ENCODE results near the gene NOL4. TPM values are rescaled to one million over a fixed set of nuclear protein-coding genes. Genes with fewer than 3 reads are reported as not detected.

Gene NOL4
- total RNA-seq, 1 donor from 2014 or later = not detected

DNA sequence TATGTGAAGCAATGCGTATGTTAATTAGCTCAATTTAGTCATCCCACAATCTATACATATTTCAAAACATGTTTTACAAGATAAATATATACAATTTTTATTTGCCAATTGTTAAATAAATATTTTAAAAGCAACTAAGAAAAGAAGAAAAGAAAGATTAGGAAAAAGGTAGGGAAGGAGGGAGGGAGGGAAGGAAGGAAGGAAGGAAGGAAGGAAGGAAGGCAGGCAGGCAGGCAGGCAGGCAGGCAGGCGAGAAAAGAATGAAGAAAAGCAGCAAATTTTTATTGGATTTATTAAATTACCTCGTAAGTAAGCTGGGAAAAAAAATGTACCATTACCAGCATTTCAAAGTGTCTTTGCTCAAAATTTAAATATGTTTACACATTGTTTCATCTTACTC lies 30.5 kb downstream of the NOL4 start:
- H3K9me3 ChIP-seq = no peaks in the 10 kb centered on the region
- H3K36me3 ChIP-seq = no peaks in the 10 kb centered on the region
- no peaks in the 10 kb centered on the region for H3K4me1 ChIP-seq
- DNase-seq (ENCODE audit: extremely low spot score in 2 of 2) = no peak
- H3K4me3 ChIP-seq = no peak overlapping the region
- H3K27ac ChIP-seq = no peak overlapping the region
- TF ChIP-seq POLR2AphosphoS5 (IDR thresholded peaks at IDR 0.05; ENCODE audit: insufficient read depth in 1 of 2, low read depth in 1 of 2) = no peak
- TF ChIP-seq POLR2A (IDR thresholded peaks at IDR 0.05) = no peak
- intact Hi-C loops (cut with DNase I) = no loop called here
- no peaks in the 10 kb centered on the region for H3K27me3 ChIP-seq

DNA sequence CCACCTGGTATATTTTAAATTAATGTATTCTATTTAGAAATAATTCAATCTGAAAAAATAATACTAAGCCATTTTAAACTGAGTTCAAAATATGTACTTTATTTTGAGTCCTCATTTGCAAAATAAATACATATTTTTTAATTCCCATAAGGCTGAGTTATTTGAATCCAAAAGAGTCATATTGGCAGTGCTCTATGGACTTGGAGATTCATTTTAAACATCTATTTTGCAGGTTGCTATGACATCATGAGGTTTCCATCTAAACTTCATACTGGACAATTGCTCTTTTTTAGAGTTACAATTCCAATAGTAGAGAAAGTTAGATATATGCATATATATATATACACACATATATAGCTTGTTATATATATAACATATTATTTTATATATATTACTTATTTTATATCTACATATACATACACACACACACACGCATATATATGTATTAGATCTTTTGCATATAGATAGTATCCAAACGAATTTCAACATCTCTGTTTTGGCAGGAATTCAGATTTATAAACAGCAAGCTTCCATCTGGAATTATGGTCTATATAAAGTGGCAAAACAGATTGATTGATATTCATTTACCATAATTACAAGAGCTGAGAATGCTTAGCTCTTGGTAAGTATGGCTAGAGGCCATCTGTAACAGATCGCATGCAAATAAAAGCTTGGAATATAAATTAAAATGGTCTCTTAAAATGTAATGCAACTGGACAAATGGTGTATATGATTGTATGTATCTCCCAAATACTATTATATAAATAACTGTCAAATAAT lies 34.9 kb downstream of the NOL4 start:
- TF ChIP-seq, protein P1, sequence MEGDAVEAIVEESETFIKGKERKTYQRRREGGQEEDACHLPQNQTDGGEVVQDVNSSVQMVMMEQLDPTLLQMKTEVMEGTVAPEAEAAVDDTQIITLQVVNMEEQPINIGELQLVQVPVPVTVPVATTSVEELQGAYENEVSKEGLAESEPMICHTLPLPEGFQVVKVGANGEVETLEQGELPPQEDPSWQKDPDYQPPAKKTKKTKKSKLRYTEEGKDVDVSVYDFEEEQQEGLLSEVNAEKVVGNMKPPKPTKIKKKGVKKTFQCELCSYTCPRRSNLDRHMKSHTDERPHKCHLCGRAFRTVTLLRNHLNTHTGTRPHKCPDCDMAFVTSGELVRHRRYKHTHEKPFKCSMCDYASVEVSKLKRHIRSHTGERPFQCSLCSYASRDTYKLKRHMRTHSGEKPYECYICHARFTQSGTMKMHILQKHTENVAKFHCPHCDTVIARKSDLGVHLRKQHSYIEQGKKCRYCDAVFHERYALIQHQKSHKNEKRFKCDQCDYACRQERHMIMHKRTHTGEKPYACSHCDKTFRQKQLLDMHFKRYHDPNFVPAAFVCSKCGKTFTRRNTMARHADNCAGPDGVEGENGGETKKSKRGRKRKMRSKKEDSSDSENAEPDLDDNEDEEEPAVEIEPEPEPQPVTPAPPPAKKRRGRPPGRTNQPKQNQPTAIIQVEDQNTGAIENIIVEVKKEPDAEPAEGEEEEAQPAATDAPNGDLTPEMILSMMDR (IDR thresholded peaks at IDR 0.05) = no peak
- TF ChIP-seq POLR2AphosphoS5 (IDR thresholded peaks at IDR 0.05; ENCODE audit: insufficient read depth in 1 of 2, low read depth in 1 of 2) = no peak
- TF ChIP-seq POLR2A (IDR thresholded peaks at IDR 0.05) = no peak
- intact Hi-C loops (cut with DNase I) = no loop called here
- no peaks in the 10 kb centered on the region for H3K4me1 ChIP-seq
- H3K27ac ChIP-seq = no peak overlapping the region
- H3K36me3 ChIP-seq = no peaks in the 10 kb centered on the region
- H3K27me3 ChIP-seq = no peaks in the 10 kb centered on the region
- H3K4me3 ChIP-seq = no peak overlapping the region
- no peak for DNase-seq (ENCODE audit: extremely low spot score in 2 of 2)
- no peaks in the 10 kb centered on the region for H3K9me3 ChIP-seq

Measured in vagina (tissue), 2 donors.